ENCODE results near the gene IGSF9B. TPM values are rescaled to one million over a fixed set of nuclear protein-coding genes. Genes with fewer than 3 reads are reported as not detected.

IGSF9B gene
- total RNA-seq, 1 donor from 2014 or later, result 38.9 TPM

GRCh38 chr11:133946541-133947318 lies 10.0 kb downstream of the IGSF9B start:
- intact Hi-C loops (cut with DNase I), result no loop called here
- peak; percentile 8 for ATAC-seq (ENCODE audit: poor library complexity)
- peak; percentile 67 for DNase-seq

- DNase-seq (no peak), ATAC-seq (ENCODE audit: poor library complexity) (no peak)
- intact Hi-C loops (cut with DNase I), result no loop called here
These were observed 10.7 kb downstream of the IGSF9B start for GRCh38 chr11:133946051-133946450.

GRCh38 chr11:133945087-133945974 lies 11.4 kb downstream of the IGSF9B start:
- DNase-seq, result peak; percentile 75
- peak; percentile 65 for ATAC-seq (ENCODE audit: poor library complexity)
- intact Hi-C loops (cut with DNase I), result no loop called here

DNA sequence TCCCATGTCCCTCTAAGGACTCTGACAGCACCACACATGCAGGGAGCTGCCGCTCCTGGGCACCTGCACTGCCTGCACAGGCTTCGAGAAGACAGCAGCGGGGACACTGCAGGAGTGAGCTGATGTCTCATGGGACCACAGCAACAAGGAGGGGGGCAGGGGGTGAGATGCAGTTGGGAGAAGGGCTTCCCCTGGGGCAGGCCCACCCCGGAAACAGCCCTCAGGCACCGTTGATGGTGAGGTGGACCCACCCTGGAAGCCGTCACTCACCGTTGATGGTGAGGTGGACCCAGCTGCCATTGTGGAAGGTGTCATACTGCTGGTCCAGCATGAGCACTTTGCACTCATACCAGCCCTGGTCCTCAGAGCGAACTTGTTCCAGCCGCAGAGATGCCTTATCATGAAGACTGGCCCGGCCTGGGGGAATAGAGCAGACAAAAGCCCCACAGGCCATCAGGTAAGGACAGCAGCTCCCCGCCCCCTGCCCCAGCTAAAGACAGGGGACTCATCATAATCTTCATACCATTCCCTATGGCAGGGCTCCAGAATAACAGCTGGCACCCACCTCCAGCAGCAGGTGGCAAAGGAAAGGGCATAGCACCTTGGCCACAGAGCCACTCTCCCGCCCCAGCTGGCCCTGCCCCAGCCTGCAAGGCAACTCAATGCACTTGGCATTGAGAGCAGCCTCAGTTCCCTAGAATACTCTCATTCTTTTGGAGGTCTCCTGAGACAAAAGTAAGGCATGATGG lies 12.6 kb downstream of the IGSF9B start:
- DNase-seq, result no peak
- intact Hi-C loops (cut with DNase I), result no loop called here
- no peak for ATAC-seq (ENCODE audit: poor library complexity)

GRCh38 chr11:133942577-133942976 lies 14.2 kb downstream of the IGSF9B start:
- ATAC-seq (ENCODE audit: poor library complexity) (no peak), DNase-seq (no peak)
- intact Hi-C loops (cut with DNase I), result no loop called here

- intact Hi-C loops (cut with DNase I), result no loop called here
- ATAC-seq (ENCODE audit: poor library complexity), result no peak
- no peak for DNase-seq
These were observed 15.2 kb downstream of the IGSF9B start for GRCh38 chr11:133941546-133941945.

DNA sequence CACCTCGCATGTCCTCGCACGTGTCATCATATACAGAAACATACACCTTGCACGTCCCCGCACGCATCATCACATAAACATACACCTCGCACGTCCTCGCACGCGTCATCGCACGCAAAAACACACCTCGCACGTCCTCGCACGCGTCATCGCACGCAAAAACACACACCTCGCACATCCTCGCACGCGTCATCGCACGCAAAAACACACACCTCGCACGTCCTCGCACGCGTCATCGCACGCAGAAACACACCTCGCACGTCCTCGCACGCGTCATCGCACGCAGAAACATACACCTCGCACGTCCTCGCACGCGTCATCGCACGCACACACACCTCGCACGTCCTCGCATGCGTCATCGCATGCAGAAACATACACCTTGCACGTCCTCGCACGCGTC lies 16.7 kb downstream of the IGSF9B start:
- no peak for DNase-seq
- intact Hi-C loops (cut with DNase I), result no loop called here
- no peak for ATAC-seq (ENCODE audit: poor library complexity)

DNA sequence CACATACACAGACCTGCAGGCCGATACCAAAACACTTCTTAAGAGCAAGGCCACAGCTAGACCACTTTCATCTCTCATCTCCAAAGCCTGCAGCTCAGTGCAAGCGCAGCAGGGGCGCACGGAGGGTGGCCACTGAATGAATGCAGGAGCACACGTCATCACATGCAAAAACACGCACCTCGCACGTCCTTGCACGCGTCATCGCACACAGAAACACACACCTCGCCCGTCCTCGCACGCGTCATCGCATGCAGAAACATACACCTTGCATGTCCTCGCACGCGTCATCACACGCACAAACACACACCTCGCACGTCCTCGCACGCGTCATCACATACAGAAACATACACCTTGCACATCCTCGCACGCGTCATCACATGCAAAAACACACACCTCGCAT lies 17.2 kb downstream of the IGSF9B start:
- ATAC-seq (ENCODE audit: poor library complexity) (no peak), DNase-seq (no peak)
- intact Hi-C loops (cut with DNase I), result no loop called here

- intact Hi-C loops (cut with DNase I), result no loop called here
- DNase-seq, result no peak
- no peak for ATAC-seq (ENCODE audit: poor library complexity)
These were observed 18.6 kb downstream of the IGSF9B start for GRCh38 chr11:133938166-133938565.

DNA sequence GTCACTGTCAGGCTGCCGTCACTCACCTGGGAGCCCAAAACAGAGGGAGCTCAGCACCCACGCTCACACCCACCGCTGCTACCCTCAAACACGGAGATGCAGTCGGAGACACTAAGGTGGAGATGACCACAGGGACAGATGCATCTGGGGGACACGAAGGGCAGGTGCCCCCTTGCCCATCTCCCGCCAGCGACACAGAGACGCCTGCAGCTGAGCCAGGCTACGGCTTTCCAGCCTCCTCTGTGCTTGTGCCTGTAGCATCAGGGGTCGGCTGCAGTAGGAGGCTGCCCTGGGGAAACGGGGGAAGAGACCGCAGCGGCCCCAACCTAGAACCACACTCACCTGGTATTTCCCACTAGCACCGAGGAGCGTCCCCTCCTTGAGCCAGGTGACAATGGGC lies 19.3 kb downstream of the IGSF9B start:
- intact Hi-C loops (cut with DNase I), result no loop called here
- ATAC-seq (ENCODE audit: poor library complexity), result no peak
- no peak for DNase-seq

DNA sequence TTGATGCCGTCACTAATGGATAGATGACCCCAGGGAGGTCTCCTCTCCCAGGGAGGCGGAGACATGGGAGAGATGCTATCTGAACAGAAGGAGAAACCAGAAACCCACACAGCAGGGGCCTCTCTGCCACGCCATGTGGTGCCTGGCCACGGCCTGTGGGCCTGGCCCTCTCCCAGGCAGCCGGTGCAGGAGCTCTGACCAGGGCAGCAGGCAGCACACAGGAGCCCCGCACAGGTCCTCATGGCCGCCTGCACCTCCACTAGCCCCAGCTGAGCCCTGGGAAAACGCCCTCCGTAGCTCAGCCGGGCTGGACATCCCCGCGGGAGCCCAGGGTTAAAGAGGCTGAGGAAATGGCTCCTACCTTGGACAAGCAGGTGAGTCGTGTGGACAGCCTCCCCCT lies 19.8 kb downstream of the IGSF9B start:
- ATAC-seq (ENCODE audit: poor library complexity), result no peak
- intact Hi-C loops (cut with DNase I), result no loop called here
- DNase-seq, result no peak

DNA sequence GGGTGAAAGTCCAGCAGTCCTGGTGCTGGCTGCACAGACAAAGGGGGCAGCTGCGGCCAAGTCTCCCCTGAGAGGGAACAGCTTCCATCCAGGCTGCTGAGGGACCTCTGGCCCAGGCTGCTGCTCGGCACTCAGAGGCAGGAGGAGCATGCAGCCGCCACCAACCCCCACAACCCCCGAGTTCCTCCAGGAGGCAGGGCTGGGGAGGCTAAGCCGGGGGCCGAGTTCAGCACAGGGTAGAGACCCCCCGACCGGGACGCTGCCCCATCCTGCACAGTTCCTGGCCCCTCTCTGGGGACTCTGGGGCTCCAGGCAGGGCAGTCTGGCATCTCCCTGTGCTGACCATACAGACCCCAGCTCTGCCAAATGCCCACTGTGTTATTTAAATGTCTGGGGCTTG lies 20.2 kb downstream of the IGSF9B start:
- no peak for ATAC-seq (ENCODE audit: poor library complexity)
- intact Hi-C loops (cut with DNase I), result no loop called here
- no peak for DNase-seq

GRCh38 chr11:133936136-133936535 lies 20.6 kb downstream of the IGSF9B start:
- intact Hi-C loops (cut with DNase I), result no loop called here
- ATAC-seq (ENCODE audit: poor library complexity) (no peak), DNase-seq (no peak)

- ATAC-seq (ENCODE audit: poor library complexity) (no peak), DNase-seq (no peak)
- intact Hi-C loops (cut with DNase I), result no loop called here
These were observed 21.2 kb downstream of the IGSF9B start for GRCh38 chr11:133935551-133935910.

DNA sequence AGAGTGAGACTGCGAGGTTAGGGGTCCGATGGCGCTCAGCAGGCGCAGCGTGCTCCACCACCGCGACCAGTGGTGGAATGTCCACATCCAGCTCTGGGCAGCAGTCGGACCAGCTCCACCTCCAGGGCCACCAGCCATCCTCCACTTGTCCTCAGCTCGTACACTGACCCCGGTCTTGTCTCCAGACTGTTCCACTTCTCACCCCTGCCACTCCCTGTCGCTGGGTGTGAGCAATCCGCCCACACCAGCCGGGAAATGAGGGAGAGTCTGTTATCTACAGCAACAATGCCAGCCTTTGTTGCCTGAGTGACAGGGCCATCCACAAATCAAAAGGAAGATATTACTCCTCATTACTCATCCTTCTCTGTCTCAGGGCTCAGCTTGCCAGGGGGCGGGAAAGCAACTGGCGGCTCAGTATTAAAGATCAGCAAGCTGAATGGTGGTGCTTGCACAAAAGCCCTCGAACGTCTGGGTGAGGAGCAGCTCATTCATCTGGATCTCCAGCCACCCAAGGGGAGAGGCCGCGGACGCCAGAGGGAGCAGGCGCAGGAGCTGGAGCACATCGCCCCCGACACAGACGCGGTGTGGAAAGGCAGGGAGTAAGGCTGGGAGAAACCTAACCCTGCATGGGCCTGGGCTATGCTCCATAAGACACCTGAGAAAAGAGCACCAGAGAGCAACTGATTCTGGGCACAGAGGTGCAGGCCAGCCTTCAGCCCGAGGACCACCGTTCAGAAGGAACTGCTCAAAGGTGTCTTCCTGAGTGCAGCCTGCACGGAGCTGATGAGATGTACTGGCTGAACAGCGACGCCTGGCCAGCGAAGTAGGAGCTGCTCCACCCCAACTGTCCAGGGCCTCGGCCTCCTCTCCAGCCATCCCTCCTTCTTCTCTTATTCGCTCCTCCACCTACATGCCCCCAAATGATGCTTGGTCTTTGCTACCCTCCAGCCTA lies 21.9 kb downstream of the IGSF9B start:
- intact Hi-C loops (cut with DNase I), result no loop called here
- DNase-seq (peak; percentile 73), ATAC-seq (ENCODE audit: poor library complexity) (peak; percentile 71)

GRCh38 chr11:133934096-133934495 lies 22.7 kb downstream of the IGSF9B start:
- ATAC-seq (ENCODE audit: poor library complexity), result no peak
- intact Hi-C loops (cut with DNase I), result no loop called here
- no peak for DNase-seq

- intact Hi-C loops (cut with DNase I), result no loop called here
- ATAC-seq (ENCODE audit: poor library complexity), result no peak
- DNase-seq, result no peak
These were observed 25.2 kb downstream of the IGSF9B start for GRCh38 chr11:133931449-133932060.

Data from Right ventricle myocardium superior (tissue), 1 donor.